T-cell (primary cell): ENCODE results near the gene ARHGAP40. TPM values are rescaled to one million over a fixed set of nuclear protein-coding genes. Genes with fewer than 3 reads are reported as not detected.

Source experiments
- ATAC-seq, 4 experiments: fragments of 200-7000 bp in 3 of 4; fragments of 150-1000 bp in 1 of 4; cut with Tn5 transposase; replicated peaks in 1 of 4; 1 replicate in 3 of 4; 2 replicates in 1 of 4; pipeline ENCODE4 v1.10.0; 2021; ENCODE audit warnings: moderate library complexity in 3 of 4, mild to moderate bottlenecking in 2 of 4, moderate number of reproducible peaks in 1 of 4
- CTCF ChIA-PET, 2 donors: fragments of 300-600 bp; sonication (Branson Sonifier 250); formaldehyde crosslinking; loops; one replicate each; lab custom pipeline; 2022; ENCODE audit warnings: antibody characterized with exemption in 2 of 2; lab: Charles Lee
- POLR2A ChIA-PET, 2 donors: fragments of 300-600 bp; sonication (Branson Sonifier 250); formaldehyde crosslinking; loops; one replicate each; lab custom pipeline; 2022; ENCODE audit warnings: antibody characterized with exemption in 2 of 2; lab: Charles Lee
- DNase-seq, 35 experiments: peaks; one replicate each; pipeline versions ENCODE4 v3.0.0 to v3.0.0-alpha.2; 2013 to 2023
- H3K27ac ChIP-seq: one replicate; pipeline ENCODE4 v1.5.1; 2013; ENCODE audit warnings: low read length
- H3K27me3 ChIP-seq, 2 experiments: replicated peaks in 1 of 2; 1 replicate in 1 of 2; 2 replicates in 1 of 2; pipeline versions ENCODE4 v1.6.1 to v1.7.0; 2013; ENCODE audit warnings: low read length in 1 of 2, mixed read lengths in 1 of 2; ENCODE audit not compliant: control insufficient read depth in 2 of 2, insufficient read depth in 2 of 2; ENCODE audit errors: extremely low read depth in 1 of 2
- H3K36me3 ChIP-seq, 2 donors: 1 replicate in 1 of 2; 2 replicates in 1 of 2; pipeline versions ENCODE4 v1.6.1 to v1.7.0; 2013; ENCODE audit warnings: low read length in 1 of 2; ENCODE audit not compliant: control insufficient read depth in 2 of 2, insufficient read depth in 1 of 2; ENCODE audit errors: extremely low read depth in 1 of 2
- H3K4me1 ChIP-seq, 2 experiments: 1 replicate in 1 of 2; 2 replicates in 1 of 2; pipeline versions ENCODE4 v1.6.1 to v1.7.0; 2013; ENCODE audit warnings: low read length in 2 of 2, mixed read lengths in 1 of 2; ENCODE audit not compliant: insufficient read depth in 2 of 2, control insufficient read depth in 1 of 2; ENCODE audit errors: extremely low read depth in 1 of 2
- H3K4me3 ChIP-seq, 2 donors: 1 replicate in 1 of 2; 2 replicates in 1 of 2; pipeline versions ENCODE4 v1.5.1 to v1.7.0; 2013; ENCODE audit warnings: mild to moderate bottlenecking in 2 of 2, low read length in 1 of 2, moderate library complexity in 1 of 2; ENCODE audit not compliant: control insufficient read depth in 1 of 2; ENCODE audit errors: extremely low read depth in 1 of 2
- H3K9me3 ChIP-seq: 2 replicates; pipeline ENCODE4 v1.7.0; 2013
- H3K27ac Mint-ChIP-seq, 2 donors: one replicate each; pipeline ENCODE4 v1.8.0; 2020 to 2021; ENCODE audit warnings: mild to moderate bottlenecking in 2 of 2, mixed read lengths in 2 of 2
- H3K27me3 Mint-ChIP-seq, 2 donors: one replicate each; pipeline ENCODE4 v1.8.0; 2021 to 2022; ENCODE audit warnings: mixed read lengths in 2 of 2
- H3K36me3 Mint-ChIP-seq: one replicate; pipeline ENCODE4 v1.8.0; 2021; ENCODE audit warnings: mixed read lengths
- H3K4me1 Mint-ChIP-seq, 3 donors: one replicate each; pipeline ENCODE4 v1.8.0; 2020 to 2022; ENCODE audit warnings: mixed read lengths in 3 of 3, mild to moderate bottlenecking in 1 of 3
- H3K4me3 Mint-ChIP-seq, 3 donors: one replicate each; pipeline ENCODE4 v1.8.0; 2020 to 2022; ENCODE audit warnings: mild to moderate bottlenecking in 3 of 3, mixed read lengths in 3 of 3, moderate library complexity in 3 of 3
- H3K9me3 Mint-ChIP-seq, 3 donors: one replicate each; pipeline ENCODE4 v1.8.0; 2020 to 2022; ENCODE audit warnings: mixed read lengths in 3 of 3
- WGBS: methylation state at CpG from one replicate; pipeline ENCODE4 v1.1.5; 2013; ENCODE audit warnings: missing lambda C conversion rate; ENCODE audit not compliant: insufficient coverage; 5-methylcytosine and 5-hydroxymethylcytosine counted together
- total RNA-seq, 35 experiments: library from RNA in 6 of 35; stranded (reverse) in 6 of 35; fragments of 120-200 nt in 1 of 35; gene quantifications; one replicate each; pipeline versions ENCODE4 v1.2.1 to v1.2.4 and lab custom pipeline; 2013 to 2026

Gene ARHGAP40
- total RNA-seq: under 1 TPM in 1 of 5 donors, not detected in 4; 0.28 TPM
- not detected for total RNA-seq (2013)
- total RNA-seq (lab: John Stamatoyannopoulos, UW): 0 to 0.11 (median 0) reads per million in 29 experiments

DNA sequence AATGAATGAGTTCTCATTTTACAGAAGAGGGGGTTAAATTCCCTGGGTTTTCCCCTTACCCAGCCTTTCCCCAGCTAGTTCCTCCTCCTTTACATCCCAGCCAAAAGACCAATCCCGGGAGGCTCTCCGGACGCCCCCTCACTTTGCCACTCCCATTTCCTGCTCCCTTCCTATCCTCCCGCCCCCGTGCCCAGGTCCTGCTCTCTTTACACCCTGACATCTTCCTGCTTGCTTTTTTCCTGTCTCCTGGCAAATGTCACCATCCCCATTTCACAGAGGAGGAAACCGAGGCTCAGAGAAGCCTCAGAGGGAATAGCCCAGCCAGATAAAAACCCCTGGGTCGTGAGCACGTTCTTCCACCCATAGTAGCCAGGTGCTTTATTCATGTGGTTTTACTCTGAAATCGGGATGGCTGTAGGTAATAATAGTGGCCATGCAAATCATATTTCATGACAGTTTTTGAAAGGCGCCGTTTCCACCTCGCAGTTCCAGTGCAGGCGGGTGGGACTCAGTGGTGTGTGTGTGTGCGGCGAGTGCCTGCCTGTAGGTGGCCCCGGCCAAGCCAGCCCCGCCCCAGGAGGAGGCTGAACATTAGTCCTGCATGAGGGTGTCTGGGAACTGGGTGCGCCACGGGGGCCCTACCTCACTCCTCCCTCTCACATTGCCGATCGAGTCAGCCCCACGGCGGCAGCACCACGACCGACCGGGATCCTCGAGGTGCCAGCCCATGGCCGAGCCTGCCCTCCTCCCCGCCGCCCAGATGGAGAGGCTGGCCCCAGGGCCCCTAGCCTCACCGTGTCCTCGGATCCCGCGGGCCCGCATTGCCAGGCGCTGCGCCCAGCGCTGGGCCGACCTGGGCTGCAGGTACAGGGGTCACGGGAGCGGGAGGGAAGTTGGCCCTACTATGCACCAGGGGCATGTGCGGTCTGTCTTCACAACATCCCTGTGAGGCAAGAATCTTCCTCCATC is at the start of gene ARHGAP40:
TSS of gene ARHGAP40 (plus strand) at position 594 of the 969 bp plus-strand sequence.
- ChIA-PET POLR2A (no interaction called here), CTCF (no interaction called here)
- H3K36me3 ChIP-seq: no peaks in the 10 kb centered on the region
- Mint-ChIP-seq H3K9me3 (no peaks in the 10 kb centered on the region), H3K27me3 (peaks cover 53 to 73% of the 10 kb centered on the region in 2 donors), H3K27ac (no peak within 1 kb of the TSS), H3K4me1 (peaks cover 6 to 9% (median 8%) of the 10 kb centered on the region in 3 donors), H3K4me3 (no peak within 1 kb of the TSS), H3K36me3 (no peaks in the 10 kb centered on the region)
- peak; percentile 42 to 61 (median 52) for ATAC-seq
- peaks cover 6 to 40% of the 10 kb centered on the region in 2 experiments for H3K27me3 ChIP-seq
- WGBS: 19% methylated on average over 41 of the region's 42 CpGs
- peaks cover 0 to 8% of the 10 kb centered on the region in 2 experiments for H3K4me1 ChIP-seq
- no peak within 1 kb of the TSS for H3K4me3 ChIP-seq
- no peaks in the 10 kb centered on the region for H3K9me3 ChIP-seq
- H3K27ac ChIP-seq: no peak within 1 kb of the TSS
- DNase-seq: peak in 5 of 35 experiments; percentile 2 to 7 (median 4)

DNA sequence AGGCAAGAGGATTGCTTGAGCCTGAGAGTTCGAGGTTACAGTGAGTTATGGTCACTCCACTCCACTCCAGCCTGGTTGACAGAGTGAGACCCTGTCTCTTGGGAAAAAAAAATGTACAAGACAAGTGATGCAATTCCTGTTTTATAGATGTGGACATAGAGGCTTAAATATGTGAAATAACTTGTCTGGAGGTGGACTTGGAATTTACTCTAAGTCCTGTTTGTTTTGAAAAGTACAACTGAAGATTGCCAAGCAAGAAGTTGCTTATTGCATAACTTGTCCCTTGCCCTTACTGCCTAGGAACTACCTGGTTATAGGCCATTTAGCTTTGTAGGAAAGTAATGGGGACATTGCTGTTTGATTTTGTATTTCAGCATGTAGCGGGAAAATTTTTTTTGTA is 46.6 kb upstream of the ARHGAP40 start:
- H3K27ac ChIP-seq: no peak overlapping the region
- no peak overlapping the region for H3K27ac Mint-ChIP-seq
- ATAC-seq (no peak), DNase-seq (no peak)
- POLR2A ChIA-PET: interaction anchor here in 1 of 2 donors (0.6 kb wide), 1 partner anchor 499 kb away, joined by 3 read pairs; no protein-coding TSS in a partner anchor
- H3K36me3 ChIP-seq: peaks cover 10 to 70% of the 10 kb centered on the region in 2 donors
- no peaks in the 10 kb centered on the region for H3K27me3 Mint-ChIP-seq
- CTCF ChIA-PET: interaction anchor here in 1 of 2 donors (0.7 kb wide), 1 partner anchor 83 kb away, joined by 3 read pairs; no protein-coding TSS in a partner anchor
- H3K4me1 Mint-ChIP-seq: peaks cover 0 to 6% (median 0%) of the 10 kb centered on the region in 3 donors
- H3K27me3 ChIP-seq: no peaks in the 10 kb centered on the region
- no peaks in the 10 kb centered on the region for H3K9me3 ChIP-seq
- peaks cover 45% of the 10 kb centered on the region for H3K36me3 Mint-ChIP-seq
- H3K9me3 Mint-ChIP-seq: no peaks in the 10 kb centered on the region
- no peak overlapping the region for H3K4me3 Mint-ChIP-seq
- no peak overlapping the region for H3K4me3 ChIP-seq
- H3K4me1 ChIP-seq: no peaks in the 10 kb centered on the region
- WGBS: 100% methylated on average over 1 of the region's 2 CpGs

DNA sequence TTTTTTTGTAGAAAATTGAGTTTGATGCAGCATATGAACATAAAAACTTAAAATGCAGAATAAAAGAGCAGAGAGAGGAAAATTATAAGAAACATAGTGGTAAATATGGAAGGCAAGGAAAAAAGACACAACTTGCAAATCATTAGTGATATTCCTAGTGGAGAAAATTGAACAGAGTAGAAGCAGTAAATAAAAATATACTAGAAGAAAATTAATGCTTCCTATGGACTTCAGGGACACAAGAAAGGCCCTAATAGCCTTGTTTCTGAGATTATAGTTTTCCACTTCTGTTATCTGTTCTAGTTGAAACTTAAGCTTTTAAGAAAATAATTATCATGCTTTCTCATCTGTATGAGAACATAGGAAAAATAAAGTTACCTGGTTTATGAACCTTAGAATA is 46.2 kb upstream of the ARHGAP40 start:
- Histone ChIP-seq H3K27ac (no peak overlapping the region), H3K27me3 (no peaks in the 10 kb centered on the region), H3K4me1 (no peaks in the 10 kb centered on the region), H3K9me3 (no peaks in the 10 kb centered on the region), H3K36me3 (peaks cover 10 to 71% of the 10 kb centered on the region in 2 donors), H3K4me3 (no peak overlapping the region)
- no peak for DNase-seq
- POLR2A ChIA-PET: interaction anchor here in 1 of 2 donors (0.6 kb wide), 1 partner anchor 499 kb away, joined by 3 read pairs; no protein-coding TSS in a partner anchor
- ATAC-seq: no peak
- CTCF ChIA-PET: no interaction called here
- Mint-ChIP-seq H3K4me1 (peaks cover 0 to 6% (median 0%) of the 10 kb centered on the region in 3 donors), H3K27me3 (no peaks in the 10 kb centered on the region), H3K27ac (peak overlapping the region in 1 of 2 donors; percentile 41), H3K36me3 (peaks cover 49% of the 10 kb centered on the region), H3K9me3 (no peaks in the 10 kb centered on the region), H3K4me3 (no peak overlapping the region)

DNA sequence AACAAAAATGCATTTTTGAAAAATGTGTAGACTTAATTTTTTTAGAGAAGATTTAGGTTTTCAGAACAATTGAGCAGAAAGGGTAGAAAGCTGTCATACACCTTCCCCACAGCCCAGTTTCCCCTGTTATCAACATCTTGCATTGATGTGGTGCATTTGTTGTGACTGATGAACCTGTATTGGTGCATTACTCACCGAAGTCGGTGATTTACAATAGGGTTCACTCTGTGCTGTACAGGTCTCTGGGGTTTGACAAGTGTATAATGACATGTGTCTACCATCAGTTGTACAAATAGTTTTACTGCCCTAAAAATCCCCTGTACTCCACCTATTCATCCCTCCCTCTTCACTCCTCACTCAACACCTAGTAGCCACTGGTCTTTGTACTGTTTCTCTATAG is 44.4 kb upstream of the ARHGAP40 start:
- Histone ChIP-seq H3K27ac (no peak overlapping the region), H3K9me3 (no peaks in the 10 kb centered on the region), H3K4me3 (no peak overlapping the region), H3K27me3 (no peaks in the 10 kb centered on the region), H3K36me3 (peaks cover 13 to 67% of the 10 kb centered on the region in 2 donors), H3K4me1 (no peaks in the 10 kb centered on the region)
- no CpG with 5 or more reads among the region's 2 CpGs for WGBS
- Mint-ChIP-seq H3K27ac (no peak overlapping the region), H3K27me3 (no peaks in the 10 kb centered on the region), H3K9me3 (no peaks in the 10 kb centered on the region), H3K36me3 (peaks cover 53% of the 10 kb centered on the region), H3K4me1 (peaks cover 0 to 6% (median 0%) of the 10 kb centered on the region in 3 donors), H3K4me3 (no peak overlapping the region)
- ATAC-seq: no peak
- POLR2A ChIA-PET: no interaction called here
- CTCF ChIA-PET: no interaction called here
- DNase-seq: no peak

DNA sequence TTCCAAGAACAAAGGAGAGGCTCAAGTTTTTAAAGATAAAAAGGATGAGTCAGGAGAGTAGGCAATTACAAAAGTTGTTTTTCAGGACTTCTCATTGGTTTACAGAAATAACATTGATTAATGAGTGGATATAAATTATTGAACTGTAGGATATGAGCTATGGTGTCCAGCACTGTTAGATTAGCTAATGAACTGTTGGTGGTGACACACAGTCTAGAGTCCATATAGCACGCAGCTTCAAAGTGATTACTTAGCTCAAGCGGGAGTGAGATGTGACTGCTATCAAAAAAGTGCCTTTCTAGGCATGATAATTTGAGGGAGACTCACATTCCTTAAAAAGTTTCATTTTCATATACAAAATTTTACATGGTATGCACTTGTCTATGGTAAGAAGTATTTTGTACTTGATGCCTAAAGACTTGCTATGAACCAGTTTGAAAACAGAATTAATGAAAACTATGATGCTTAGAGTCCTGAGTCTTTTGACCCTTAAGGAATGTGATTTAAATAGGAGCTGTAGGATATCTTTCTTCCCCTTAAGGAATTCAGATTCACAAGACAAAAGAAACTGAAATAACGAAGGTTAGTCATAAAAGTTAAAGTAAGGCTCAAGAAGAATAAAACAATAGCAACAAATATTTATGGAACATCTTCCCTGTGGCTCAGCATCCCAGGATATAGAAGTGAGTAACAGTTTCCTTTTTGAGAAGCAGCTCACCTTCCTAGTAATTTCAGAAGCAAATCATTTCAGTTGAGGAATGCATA is 42.8 kb upstream of the ARHGAP40 start:
- no peak overlapping the region for H3K4me3 ChIP-seq
- H3K9me3 ChIP-seq: no peaks in the 10 kb centered on the region
- Mint-ChIP-seq H3K27ac (no peak overlapping the region), H3K9me3 (no peaks in the 10 kb centered on the region), H3K36me3 (peaks cover 56% of the 10 kb centered on the region), H3K4me1 (peaks cover 0 to 6% (median 0%) of the 10 kb centered on the region in 3 donors), H3K4me3 (no peak overlapping the region), H3K27me3 (no peaks in the 10 kb centered on the region)
- DNase-seq: no peak
- no peaks in the 10 kb centered on the region for H3K27me3 ChIP-seq
- peaks cover 15 to 66% of the 10 kb centered on the region in 2 donors for H3K36me3 ChIP-seq
- H3K4me1 ChIP-seq: no peaks in the 10 kb centered on the region
- CTCF ChIA-PET: no interaction called here
- ATAC-seq: no peak
- no peak overlapping the region for H3K27ac ChIP-seq
- no CpG with 5 or more reads among the region's 3 CpGs for WGBS
- POLR2A ChIA-PET: no interaction called here

DNA sequence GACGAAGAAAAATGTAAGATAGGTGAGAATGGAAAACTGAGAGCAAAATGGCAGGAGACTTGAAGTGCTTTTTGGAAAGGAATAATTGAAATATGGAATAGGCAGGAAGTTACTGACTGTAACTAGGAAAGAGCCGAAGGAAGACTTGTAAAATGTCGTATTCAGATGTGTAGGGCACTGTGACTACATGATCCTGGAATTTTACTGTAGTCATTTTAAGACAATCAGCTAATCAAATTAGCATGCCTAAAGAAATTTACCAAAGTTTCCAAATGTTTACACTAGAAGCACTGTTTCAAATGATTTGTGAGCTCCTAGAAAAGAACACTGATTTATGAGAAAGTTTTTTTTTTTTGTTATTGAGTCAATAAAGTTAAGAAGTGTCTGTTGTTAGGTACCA is 41.8 kb upstream of the ARHGAP40 start:
- Mint-ChIP-seq H3K27me3 (no peaks in the 10 kb centered on the region), H3K4me3 (no peak overlapping the region), H3K9me3 (no peaks in the 10 kb centered on the region), H3K36me3 (peaks cover 52% of the 10 kb centered on the region), H3K4me1 (peaks cover 0 to 6% (median 0%) of the 10 kb centered on the region in 3 donors), H3K27ac (no peak overlapping the region)
- H3K4me1 ChIP-seq: no peaks in the 10 kb centered on the region
- no peaks in the 10 kb centered on the region for H3K27me3 ChIP-seq
- 100% methylated on average over 3 of the region's 3 CpGs for WGBS
- DNase-seq: no peak
- ChIA-PET CTCF (no interaction called here), POLR2A (no interaction called here)
- H3K4me3 ChIP-seq: no peak overlapping the region
- ATAC-seq: no peak
- H3K27ac ChIP-seq: no peak overlapping the region
- no peaks in the 10 kb centered on the region for H3K9me3 ChIP-seq
- peaks cover 10 to 65% of the 10 kb centered on the region in 2 donors for H3K36me3 ChIP-seq
